GM18511 (cell line): ENCODE data around the gene CSRP1.
A peak's percentile ranks its signal among the peaks of the same experiment; 100 is the strongest.
"Not testable (repeated sequence)": the region's sequence is repeated elsewhere in the genome, so short reads cannot be mapped to it uniquely, and the experiment has no call there.

Experiments
- ATAC-seq: cut with Tn5 transposase; IDR thresholded peaks from one replicate; pipeline ENCODE4 v1.9.1; 2021; ENCODE audit warnings: mild to moderate bottlenecking, moderate library complexity; ENCODE audit not compliant: unreplicated experiment

CSRP1 gene

DNA sequence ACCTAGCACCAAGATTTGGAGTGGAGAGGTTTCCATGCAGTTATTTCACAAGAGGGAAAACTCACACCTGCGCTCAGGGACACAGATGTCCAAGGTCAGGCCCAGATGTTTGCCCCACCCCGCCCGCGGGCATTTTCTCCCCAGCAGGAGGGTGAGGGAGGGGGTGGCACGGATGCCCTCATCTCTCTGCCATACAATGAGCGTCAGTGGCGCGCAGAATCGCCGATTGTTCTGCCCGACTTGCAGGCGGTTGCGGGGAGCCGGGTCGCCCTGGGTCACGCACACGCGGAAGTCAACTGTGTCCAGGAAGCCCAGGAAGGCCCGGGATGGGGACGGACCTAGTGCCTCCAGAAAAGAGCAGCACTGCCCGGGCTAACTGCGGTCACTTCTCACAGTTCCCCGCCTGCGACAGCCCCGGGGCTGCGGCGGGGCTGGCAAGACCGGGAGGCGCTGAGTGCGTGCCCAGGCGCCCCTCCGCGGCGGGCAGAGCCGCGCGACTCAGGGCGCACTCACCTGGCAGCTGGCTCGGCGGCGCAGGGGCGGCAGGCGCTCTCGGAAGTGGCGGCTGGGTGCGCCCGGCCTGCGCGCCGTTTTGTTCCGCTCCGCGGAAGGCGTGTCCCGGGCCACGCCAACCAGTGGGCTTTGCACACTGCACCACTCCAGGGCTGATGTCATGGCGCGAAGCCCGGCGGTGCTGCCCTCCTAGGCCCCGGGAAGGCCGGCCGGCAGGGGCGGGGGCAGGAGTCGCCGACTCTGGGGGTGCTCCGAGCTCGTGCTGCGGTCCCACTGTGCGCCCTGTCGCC, at the start of gene CSRP1:
CSRP1 (minus strand) TSS at position 567 of the 803 bp plus-strand sequence. CDS start 10,820 bp downstream, outside the sequence.
- peak; percentile 93 for ATAC-seq

DNA sequence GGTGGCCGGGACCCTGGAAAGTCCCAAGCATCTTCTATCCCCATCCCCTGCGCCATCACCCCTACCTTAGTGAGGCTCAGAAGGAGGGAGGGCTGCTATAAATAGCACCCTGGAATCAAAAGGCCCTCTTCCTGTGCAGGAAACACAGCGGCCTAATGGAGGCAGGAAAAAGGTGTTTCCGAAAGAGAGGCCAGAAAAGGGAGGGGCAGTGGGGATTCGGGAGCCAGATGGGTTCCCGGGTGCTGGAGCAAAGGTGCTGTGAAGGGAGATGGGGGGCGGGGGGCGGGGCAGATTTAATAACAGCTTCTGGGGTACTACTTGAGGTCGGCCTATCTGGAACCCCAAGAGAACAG, 48.6 kb upstream of the CSRP1 start:
- ATAC-seq = no peak

GRCh38 chr1:201554789-201555592, 48.1 kb upstream of the CSRP1 start:
- no peak for ATAC-seq

- no peak for ATAC-seq
Measured at GRCh38 chr1:201554190-201554600, 47.3 kb upstream of the CSRP1 start.

- ATAC-seq = no peak
Measured at GRCh38 chr1:201553496-201554189, 46.7 kb upstream of the CSRP1 start.

DNA sequence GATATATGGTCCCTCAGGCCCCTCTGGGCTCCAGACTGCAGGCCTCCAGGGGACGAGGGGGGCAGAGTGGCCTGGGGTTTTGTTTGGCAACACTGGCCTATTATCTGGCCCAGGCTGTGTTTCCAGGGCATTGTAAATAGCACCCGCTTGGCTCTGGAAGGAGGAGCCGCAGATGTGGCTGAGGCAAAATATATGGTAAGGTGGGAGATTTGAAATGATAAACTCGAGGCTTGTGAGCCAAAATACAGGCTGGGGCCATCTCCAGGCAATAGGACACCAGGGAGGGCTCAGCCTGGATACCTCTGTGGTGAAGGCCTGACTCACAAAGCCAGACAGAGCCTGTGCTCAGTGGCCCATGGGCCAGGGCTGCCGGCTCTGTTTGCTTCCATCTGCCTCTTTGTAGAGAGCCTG, 46.0 kb upstream of the CSRP1 start:
- ATAC-seq = no peak

GRCh38 chr1:201551877-201552731, 45.2 kb upstream of the CSRP1 start:
- ATAC-seq = no peak

DNA sequence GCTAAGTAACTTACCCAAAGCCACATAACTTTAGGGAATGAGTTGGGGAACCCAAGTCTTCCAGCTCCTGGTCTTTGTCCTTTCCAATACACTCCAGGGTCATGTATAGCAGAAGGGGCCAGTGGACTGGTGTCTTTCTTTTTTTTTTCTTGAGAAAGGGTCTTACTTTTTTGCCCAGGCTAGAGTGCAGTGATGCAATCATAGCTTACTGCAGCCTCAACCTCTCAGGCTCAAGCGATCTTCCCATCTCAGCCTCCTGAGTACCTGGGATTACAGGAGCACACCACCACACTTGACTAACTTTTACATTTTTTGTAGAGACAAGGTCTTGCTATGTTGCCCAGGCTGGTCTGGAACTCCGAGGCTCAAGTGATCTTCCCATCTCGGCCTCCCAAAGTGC, 44.2 kb upstream of the CSRP1 start:
- no peak for ATAC-seq

GRCh38 chr1:201549522-201549921, 42.6 kb upstream of the CSRP1 start:
- ATAC-seq = not testable (repeated sequence)

DNA sequence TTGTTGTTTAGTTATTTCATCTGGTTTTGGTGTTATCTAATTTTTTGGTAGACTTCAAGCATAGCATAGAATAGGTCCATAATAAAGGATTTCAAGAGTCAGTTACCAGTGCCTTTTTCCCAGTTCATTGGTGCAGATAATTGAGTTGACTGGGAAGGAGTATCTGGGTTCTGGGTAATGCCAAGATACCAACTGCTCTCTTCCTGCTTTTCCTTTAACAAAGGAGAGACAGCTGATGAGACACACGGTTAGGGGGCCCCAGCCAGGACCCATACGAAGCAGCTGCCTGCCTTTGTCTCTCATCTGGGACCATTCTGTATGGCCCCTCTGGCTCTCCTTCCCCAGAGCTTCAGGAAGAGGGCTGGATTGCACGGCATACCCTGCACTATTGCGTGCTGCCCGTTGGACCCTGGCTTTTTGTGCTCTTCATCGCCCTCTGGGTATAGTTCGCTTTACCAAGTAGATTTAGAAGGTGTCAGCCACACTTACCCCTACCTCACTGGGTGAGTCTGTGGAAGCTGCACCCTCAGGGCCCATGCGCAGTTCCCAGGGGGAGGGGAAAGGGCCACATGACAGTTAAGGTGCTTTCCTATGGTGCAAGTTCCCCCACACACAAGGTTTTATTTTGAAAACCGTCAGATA, 39.0 kb upstream of the CSRP1 start:
- ATAC-seq = no peak

DNA sequence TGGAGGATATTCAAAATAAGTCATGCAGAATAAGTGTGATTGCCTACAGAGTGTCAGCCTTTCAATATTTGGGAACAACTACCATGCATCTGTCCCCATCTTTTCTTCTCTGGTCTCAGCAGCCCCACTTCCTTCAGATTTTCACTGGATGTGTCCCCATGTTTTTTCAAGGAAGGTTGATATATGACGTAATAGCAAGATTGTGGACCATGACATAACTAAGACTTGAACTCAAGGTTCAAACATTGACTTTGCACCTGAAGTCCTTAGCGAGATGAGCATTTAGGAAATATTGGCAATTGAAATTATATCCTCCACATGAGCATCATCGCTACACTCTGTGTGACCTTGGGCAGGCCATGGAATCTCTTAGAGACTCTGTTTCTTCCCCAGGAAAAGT, 37.8 kb upstream of the CSRP1 start:
- ATAC-seq = no peak

GRCh38 chr1:201543871-201544642, 37.1 kb upstream of the CSRP1 start:
- ATAC-seq = no peak

- no peak for ATAC-seq
Measured at GRCh38 chr1:201542309-201543035, 35.5 kb upstream of the CSRP1 start.

DNA sequence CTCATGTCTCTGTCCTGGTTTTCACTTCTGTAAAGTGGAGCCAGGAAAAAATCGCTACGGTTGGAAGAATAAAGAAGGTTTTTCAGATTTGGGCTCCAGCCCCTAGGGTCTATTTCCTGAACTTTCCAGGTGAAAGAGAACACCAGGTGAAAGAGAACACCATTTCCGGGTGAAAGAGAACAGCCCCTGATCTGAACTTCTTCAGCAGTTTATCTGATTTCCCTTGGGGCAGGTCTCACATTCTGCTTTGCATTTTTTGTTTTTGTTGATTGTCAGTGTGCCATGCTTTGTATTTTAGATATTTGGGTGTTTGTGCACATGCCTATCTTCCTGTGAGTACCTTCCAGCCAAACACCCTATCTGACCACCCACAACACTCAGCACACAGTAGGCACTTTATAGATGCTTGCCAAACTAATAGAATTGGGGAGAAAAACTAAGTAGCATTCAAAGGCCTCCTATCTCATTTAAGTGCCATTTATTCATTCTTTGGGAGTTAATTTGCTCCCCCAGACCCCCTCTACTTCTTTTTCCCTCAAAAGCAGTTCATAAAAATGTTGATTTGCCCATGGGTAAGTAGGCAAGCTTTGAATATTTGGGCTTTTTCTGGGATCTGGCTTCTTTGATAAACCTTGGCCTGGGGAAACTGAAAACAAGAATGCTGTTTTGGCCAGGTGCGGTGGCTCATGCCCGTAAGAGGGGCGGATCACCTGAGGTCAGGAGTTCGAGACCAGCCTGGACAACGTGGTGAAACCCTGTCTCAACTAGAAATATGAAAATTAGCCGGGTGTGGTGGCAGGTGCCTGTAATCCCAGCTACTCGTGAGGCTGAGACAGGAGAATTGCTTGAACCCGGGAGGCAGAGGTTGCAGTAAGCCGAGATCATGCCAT, 34.2 kb upstream of the CSRP1 start:
- ATAC-seq = no peak

DNA sequence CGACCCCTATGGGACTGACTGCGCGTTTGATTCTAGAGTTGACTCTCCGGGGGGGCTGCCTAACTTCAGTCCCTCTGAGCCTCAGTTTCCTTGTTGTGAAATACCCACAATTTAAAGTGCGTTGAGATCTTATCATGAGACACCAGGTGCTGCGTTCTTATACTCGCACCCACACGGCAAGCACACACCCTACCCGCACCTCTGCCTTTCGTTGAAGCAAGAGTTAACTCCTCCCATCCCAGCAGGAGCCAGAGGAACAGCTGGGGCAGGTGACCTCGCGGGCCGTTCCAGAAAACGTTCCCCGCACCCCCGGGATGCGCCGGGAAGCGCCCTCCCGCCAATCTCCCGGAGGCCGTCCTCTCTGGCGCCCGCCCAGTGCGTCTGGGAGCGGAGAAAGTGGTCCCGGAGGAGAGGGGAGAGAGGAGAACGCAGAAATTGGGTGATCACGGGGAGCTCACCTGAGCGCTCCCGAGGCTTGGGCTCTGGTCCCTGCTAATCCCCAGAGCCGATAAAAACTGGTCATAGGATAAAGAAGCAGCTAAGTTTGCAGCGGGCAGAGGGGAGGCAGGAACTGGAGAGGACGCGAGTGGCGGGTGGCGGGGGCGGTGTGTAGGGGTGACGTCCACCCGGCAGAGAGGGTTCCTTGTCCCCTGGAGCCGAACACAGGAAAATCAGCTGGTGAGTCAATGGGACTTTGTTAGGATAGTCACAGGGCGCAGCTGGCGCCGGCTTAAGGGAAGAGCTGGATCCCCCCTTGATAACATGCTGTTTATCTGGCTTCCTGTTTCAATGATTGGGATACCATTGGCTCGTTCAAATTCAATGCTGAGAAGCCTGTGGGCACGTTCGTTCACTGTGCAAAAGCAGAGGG, 32.9 kb upstream of the CSRP1 start:
- ATAC-seq = no peak

DNA sequence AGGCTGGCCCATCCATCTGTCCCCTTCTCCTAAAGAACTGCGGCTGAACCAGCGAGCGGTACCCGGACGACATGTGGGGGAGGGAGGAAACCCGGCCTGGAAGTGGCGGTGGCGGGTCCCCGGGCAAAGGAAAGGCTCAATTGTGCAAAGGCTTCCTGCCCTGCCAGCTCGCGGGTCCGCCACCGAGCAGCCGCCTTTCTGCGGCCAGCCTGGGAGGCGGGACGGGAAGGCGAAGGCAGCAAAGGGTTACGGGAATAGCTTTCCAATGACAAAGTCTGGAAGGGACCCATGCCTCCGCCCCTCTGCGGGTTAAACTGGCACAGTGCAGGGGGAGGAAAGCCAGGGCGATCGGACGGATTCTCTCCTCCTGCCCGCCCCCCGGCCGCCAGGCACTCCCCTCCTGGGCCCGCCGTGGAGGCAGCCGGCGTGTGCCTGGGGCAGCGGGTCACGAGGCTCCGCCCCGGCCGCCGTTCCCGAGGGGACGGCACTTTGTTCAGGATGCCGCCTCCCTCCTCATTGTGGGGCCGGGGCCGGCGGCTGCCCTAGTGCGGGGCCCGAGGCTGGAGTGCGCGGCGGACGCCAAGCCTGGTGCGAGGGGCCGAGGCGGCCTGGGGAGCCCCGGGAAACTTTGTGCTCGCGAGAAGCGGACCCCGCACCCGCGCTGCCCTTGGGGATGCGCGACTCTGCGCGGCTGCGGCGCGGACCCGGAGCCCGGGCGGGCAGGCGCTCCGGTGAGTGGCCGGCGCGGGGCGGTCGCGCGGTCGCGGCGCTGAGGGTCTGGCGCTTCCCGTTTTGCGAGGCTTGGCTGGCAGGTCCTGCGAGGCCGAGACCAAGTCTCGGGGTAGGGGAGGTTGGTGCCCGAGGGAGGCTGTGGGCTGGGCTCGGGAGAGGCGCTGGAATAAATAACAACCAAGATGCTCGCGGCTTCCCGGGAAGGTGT, 32.0 kb upstream of the CSRP1 start, which contains the start of gene NAV1:
NAV1 (plus strand) TSS at position 516 of the 940 bp plus-strand sequence. CDS start 83,758 bp downstream, outside the sequence.
- no peak for ATAC-seq
